Peyer's patch (tissue), 4 donors: ENCODE data around the gene LRRC4B. TPM values are rescaled to one million over a fixed set of nuclear protein-coding genes. Genes with fewer than 3 reads are reported as not detected.
A peak's percentile ranks its signal among the peaks of the same experiment; 100 is the strongest.

Source experiments
- DNase-seq, 3 donors: peaks; one replicate each; pipeline ENCODE4 v3.0.0-alpha.2; 2017 to 2019
- H3K27ac ChIP-seq, 4 donors: fragments of 200-600 bp; sonication (generic); one replicate each; pipeline ENCODE4 v1.5.1; 2016 to 2019
- H3K27me3 ChIP-seq, 2 donors: fragments of 200-600 bp; sonication (generic); one replicate each; pipeline ENCODE4 v1.5.1; 2019
- H3K36me3 ChIP-seq, 3 donors: fragments of 200-600 bp; sonication (generic); one replicate each; pipeline ENCODE4 v1.5.1; 2016 to 2019
- H3K4me1 ChIP-seq, 4 donors: fragments of 200-600 bp; sonication (generic); one replicate each; pipeline ENCODE4 v1.5.1; 2016 to 2019
- H3K4me3 ChIP-seq, 4 donors: fragments of 200-600 bp; sonication (generic); 1 replicate in 3 of 4; 2 replicates in 1 of 4; pipeline ENCODE4 v1.5.1; 2016 to 2019; ENCODE audit warnings: mild to moderate bottlenecking in 1 of 4
- H3K9me3 ChIP-seq, 4 donors: fragments of 200-600 bp; sonication (generic); one replicate each; pipeline ENCODE4 v1.5.1; 2016 to 2019; ENCODE audit warnings: mild to moderate bottlenecking in 1 of 4
- CTCF ChIP-seq, 6 experiments: fragments of 450-650 bp in 4 of 6; fragments of 200-600 bp in 2 of 6; sonication (generic) in 1 of 6; IDR thresholded peaks; one replicate each; pipeline ENCODE4 v1.5.1; 2017 to 2019; ENCODE audit warnings: antibody characterized with exemption in 6 of 6, mild to moderate bottlenecking in 3 of 6, moderate library complexity in 1 of 6
- POLR2A ChIP-seq, 2 donors: fragments of 450-650 bp; IDR thresholded peaks; one replicate each; pipeline ENCODE4 v1.5.1; 2017; ENCODE audit warnings: antibody characterized with exemption in 2 of 2, mild to moderate bottlenecking in 2 of 2, moderate library complexity in 2 of 2
- total RNA-seq, 4 donors: library from RNA; depleted of rRNA; stranded (reverse); fragments of >200 nt; gene quantifications; one replicate each; pipeline ENCODE4 v1.1.0, GENCODE V29; 2016

Gene LRRC4B
- total RNA-seq, 4 donors from 2014 or later, result 0.35 to 2.0 (median 1.4) TPM

GRCh38 chr19:50480281-50481111 is 87.7 kb downstream of the LRRC4B start:
- DNase-seq, result peak in 1 of 3 donors; percentile 16
- TF ChIP-seq POLR2A (IDR thresholded peaks at IDR 0.05) (no peak), CTCF (IDR thresholded peaks at IDR 0.05) (no peak)
- Histone ChIP-seq H3K27ac (no peak overlapping the region), H3K9me3 (no peaks in the 10 kb centered on the region), H3K36me3 (peaks cover 0 to 63% (median 0%) of the 10 kb centered on the region in 3 donors), H3K4me3 (no peak overlapping the region), H3K4me1 (peaks cover 0 to 16% (median 9%) of the 10 kb centered on the region in 4 donors), H3K27me3 (no peaks in the 10 kb centered on the region)

- no peak overlapping the region for H3K27ac ChIP-seq
- H3K4me1 ChIP-seq, result peaks cover 0 to 16% (median 9%) of the 10 kb centered on the region in 4 donors
- no peaks in the 10 kb centered on the region for H3K9me3 ChIP-seq
- TF ChIP-seq POLR2A (IDR thresholded peaks at IDR 0.05), result no peak
- peaks cover 0 to 58% (median 0%) of the 10 kb centered on the region in 3 donors for H3K36me3 ChIP-seq
- no peaks in the 10 kb centered on the region for H3K27me3 ChIP-seq
- DNase-seq, result peak in 1 of 3 donors; percentile 33
- H3K4me3 ChIP-seq, result no peak overlapping the region
Observed at GRCh38 chr19:50479761-50480251, 88.4 kb downstream of the LRRC4B start.

- no peak overlapping the region for H3K4me3 ChIP-seq
- DNase-seq, result peak in 1 of 3 donors; percentile 41
- H3K27ac ChIP-seq, result no peak overlapping the region
- peaks cover 0 to 16% (median 9%) of the 10 kb centered on the region in 4 donors for H3K4me1 ChIP-seq
- H3K27me3 ChIP-seq, result no peaks in the 10 kb centered on the region
- no peaks in the 10 kb centered on the region for H3K9me3 ChIP-seq
- H3K36me3 ChIP-seq, result peaks cover 0 to 54% (median 0%) of the 10 kb centered on the region in 3 donors
- peak in 2 of 6 experiments; percentile 4 to 6 for TF ChIP-seq CTCF (IDR thresholded peaks at IDR 0.05)
- no peak for TF ChIP-seq POLR2A (IDR thresholded peaks at IDR 0.05)
Observed at GRCh38 chr19:50478901-50479715, 89.1 kb downstream of the LRRC4B start.

GRCh38 chr19:50477751-50478515 is 90.3 kb downstream of the LRRC4B start:
- H3K36me3 ChIP-seq, result peaks cover 0 to 51% (median 0%) of the 10 kb centered on the region in 3 donors
- TF ChIP-seq POLR2A (IDR thresholded peaks at IDR 0.05), result no peak
- TF ChIP-seq CTCF (IDR thresholded peaks at IDR 0.05), result no peak
- H3K4me1 ChIP-seq, result peaks cover 0 to 16% (median 9%) of the 10 kb centered on the region in 4 donors
- peak in 1 of 3 donors; percentile 38 for DNase-seq
- H3K27ac ChIP-seq, result no peak overlapping the region
- no peaks in the 10 kb centered on the region for H3K27me3 ChIP-seq
- H3K4me3 ChIP-seq, result no peak overlapping the region
- no peaks in the 10 kb centered on the region for H3K9me3 ChIP-seq

- no peak for TF ChIP-seq POLR2A (IDR thresholded peaks at IDR 0.05)
- TF ChIP-seq CTCF (IDR thresholded peaks at IDR 0.05), result no peak
- H3K4me3 ChIP-seq, result peak overlapping the region; percentile 74 to 99 (median 92)
- peaks cover 0 to 40% (median 0%) of the 10 kb centered on the region in 3 donors for H3K36me3 ChIP-seq
- no peaks in the 10 kb centered on the region for H3K27me3 ChIP-seq
- peak overlapping the region; percentile 78 to 95 (median 82) for H3K27ac ChIP-seq
- H3K9me3 ChIP-seq, result no peaks in the 10 kb centered on the region
- peaks cover 0 to 16% (median 9%) of the 10 kb centered on the region in 4 donors for H3K4me1 ChIP-seq
- peak in 1 of 3 donors; percentile 65 for DNase-seq
Observed at GRCh38 chr19:50476907-50477238, 91.4 kb downstream of the LRRC4B start.
